T-helper 22 cell (primary cell): ENCODE results near the gene KLF1.
"Not testable (repeated sequence)": the region's sequence is repeated elsewhere in the genome, so short reads cannot be mapped to it uniquely, and the experiment has no call there.

Experiments
- DNase-seq: peaks from one replicate; pipeline ENCODE4 v3.0.0-alpha.2; 2020; ENCODE audit warnings: low read depth

The KLF1 gene

DNA sequence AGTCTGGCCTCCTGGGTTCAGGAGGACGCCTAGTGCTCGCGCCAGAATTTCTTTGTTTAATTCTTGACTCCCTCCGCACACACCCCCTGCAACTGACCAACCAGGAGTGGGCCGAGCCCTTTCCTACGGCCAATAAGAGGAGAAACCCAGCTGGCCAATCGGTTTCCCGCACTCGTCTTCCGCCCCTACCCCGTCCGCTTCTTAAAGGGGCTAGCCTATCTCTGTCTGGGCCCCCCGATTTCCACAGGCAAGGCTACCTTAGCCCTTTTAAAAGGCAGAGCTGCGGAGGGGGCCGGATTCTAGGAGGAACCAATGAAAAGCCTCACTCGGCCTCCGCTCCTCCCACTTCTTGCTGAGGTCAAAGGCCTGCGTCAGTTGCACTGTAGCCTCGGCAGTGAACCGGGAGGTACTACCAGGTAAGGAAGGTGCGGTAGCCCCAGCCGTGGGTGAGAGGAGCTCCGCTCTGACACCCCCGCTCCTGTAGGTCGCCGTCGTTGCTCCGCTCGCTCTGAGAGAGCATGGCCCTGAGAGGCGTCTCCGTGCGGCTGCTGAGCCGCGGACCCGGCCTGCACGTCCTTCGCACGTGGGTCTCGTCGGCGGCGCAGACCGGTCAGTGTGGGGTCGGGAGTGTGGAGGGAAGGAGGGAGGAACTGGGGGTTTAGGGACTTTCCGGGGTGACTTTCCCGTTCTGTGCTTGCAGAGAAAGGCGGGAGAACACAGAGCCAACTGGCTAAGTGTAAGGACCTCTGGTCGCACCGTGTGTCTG is 4.0 kb upstream of the KLF1 start, which contains the start of gene GCDH:
GCDH (plus strand) TSS at position 374 of the 766 bp plus-strand sequence; CDS start at position 519, 145 bp downstream.
- DNase-seq, result peak; percentile 96

DNA sequence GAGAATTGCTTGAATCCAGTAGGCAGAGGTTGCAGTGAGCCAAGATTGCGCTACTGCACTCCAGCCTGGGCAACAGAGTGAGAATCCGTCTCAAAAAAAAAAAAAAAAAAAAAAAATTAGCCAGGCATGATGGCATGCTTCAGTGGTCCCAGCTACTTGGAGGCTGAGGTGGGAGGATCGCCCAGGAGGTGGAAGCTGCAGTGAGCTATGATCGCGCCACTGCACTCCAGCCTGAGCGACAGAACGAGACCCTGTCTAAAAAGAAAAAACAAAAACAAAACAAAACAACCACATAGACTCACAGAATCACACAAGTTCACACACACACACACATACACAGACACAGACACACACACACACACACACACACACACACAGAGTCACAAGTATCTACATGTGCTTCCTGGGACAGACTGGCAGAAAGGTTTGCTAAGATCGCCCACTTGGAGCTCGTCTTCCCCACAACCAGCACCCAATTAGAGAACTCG is 3.3 kb upstream of the KLF1 start:
- not testable (repeated sequence) for DNase-seq

DNA sequence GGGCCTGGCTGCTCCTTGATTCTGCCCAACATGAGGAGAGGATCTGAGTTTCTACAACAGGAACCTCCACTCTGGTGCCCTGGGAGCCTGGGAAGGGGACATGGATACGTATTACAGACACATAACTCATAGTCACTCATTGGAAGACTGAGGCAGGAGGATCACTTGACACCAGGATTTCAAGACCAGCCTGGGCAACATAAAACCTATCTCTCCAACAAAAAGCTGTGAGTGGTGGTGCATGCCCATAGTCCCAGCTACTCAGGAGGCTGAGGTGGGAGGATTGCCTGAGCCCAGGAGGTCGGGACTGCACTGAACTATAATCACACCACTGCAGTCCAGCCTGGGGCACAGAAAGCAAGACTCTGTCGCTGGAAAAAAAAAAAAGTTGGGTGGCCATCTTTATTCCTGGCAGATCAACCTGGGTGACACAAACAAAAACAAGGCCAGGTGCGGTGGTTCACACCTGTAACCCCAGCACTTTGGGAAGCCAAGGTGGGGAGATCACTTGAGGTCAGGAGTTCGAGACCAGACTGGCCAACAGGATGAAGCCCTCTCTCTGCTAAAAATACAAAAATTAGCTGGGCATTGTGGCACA is 1.1 kb upstream of the KLF1 start:
- no peak for DNase-seq

DNA sequence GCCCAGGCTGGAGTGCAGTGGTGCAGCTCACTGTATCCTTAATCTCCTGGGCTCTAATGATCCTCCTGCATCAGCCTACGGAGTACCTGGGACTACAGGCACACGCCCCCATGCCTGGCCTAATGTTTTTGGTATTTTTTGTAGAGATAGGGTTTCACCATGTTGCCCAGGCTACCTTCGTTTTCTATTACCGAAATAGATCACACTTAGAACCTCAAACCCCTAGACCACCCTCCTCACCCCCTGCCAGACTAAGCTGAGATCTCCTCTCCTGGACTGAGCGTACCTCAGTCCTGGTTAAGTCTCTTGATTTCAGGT is 391 bp downstream of the KLF1 start:
- DNase-seq, result no peak

DNA sequence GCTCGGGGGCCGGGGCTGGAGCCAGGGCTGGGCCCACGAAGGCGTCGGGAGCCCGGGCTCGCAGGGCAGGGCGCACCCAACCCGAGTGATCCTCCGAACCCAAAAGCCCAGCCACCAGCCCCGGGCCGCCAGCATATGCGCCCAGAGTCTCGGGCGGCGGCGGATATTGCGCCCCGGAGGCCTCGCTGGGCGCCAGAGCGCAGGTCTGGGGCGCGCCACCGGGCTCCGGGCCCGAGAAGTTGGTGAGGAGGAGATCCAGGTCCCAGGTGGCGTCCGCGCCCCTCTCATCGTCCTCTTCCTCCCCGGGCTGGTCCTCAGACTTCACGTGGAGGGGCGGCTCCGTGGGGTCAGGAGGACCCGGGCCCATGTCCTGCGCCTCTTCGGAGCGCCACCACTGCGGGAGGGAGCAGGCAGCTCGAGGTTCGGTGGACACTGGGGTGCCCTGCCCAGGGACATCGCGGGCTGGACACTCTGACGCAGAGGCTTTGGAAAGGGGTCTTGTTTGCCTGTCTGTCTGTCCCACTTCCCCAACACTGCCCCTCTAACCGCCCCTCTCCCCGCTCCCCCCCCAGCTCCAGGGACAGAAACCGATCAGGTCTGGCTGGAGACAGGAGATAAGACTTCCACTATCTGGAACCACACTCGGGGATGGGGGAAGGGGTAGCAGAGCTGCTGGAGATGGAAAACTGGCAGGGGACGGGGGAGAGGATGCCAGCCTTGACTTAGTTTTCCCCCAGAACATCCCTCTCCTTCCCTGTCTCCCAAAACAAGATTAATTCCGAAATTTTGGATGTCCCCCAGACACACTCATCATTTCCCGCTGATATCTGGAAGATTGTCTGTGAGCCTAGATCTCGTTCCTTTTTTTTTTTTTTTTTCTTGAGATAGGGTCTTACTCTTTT is 1.0 kb downstream of the KLF1 start:
- no peak for DNase-seq

DNA sequence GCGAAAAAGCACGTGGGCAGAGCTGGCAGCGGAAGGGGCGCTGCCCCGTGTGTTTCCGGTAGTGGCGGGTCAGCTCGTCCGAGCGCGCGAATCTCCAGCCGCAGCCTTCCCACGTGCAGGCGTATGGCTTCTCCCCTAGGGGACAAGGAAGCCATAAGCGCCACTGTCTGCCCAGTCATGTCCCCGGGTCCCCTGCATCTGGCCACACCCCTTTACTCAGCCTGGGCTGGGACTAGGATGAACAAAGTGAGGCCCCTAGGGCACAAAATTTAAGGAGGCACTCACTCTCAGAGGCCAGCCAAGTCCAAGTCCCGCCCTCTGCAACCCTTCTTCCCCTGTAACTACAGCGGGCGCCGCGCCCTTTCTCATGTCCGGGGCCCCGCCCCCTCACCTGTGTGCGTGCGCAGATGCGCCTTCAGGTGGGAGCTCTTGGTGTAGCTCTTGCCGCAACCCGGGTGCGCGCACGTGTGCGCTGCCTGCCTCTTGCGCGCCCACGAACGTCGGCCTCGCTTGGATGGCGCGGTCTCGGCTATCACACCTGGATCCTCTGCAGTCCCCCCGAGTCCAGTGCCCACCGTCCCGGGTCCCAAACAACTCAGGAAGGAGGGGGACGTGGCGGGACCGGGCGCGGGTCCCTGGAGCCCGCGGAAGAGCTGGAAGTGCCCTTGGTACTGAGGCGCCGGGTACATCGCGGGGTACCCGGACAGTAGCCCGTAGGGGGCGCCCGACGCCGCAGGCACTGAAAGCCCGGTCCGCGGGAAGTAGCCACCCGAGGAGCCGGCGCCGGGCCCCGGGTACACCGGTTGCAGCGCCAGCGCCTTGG is 1.9 kb downstream of the KLF1 start:
- DNase-seq, result peak; percentile 68

DNA sequence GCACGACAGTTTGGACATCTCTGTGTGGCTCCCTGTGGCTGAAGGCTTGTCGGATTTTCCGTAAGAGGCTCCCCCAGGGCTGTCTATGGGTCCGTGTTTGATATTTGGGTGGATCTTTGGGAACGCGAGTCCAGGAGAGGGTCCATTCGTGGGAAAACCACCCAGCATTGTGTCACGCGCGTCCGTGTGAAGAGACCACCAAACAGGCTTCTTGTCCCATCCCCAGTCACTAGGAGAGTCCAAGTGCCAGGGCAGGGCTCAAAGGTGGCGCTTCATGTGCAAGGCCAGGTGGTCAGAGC is 2.4 kb downstream of the KLF1 start:
- DNase-seq, result no peak

DNA sequence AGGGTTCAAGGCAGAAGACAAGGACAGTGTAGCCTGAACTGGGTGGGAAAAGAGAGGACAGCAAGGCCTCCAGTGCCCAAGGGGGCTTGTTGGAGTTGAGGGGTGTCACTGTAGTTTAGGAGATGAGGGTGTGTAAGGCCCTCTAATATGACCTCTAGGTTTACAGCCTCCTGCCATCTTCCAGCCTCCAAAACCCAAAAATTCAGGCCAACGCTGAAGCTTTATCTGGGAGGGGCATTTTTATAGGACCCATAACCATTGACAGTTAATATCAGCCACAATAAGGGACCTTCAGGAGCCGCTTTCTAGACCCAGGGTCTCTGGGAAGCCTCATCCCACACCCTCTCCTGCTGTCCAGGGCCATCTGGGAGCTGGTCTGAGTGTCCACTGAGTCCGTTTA is 2.8 kb downstream of the KLF1 start:
- DNase-seq, result no peak

DNA sequence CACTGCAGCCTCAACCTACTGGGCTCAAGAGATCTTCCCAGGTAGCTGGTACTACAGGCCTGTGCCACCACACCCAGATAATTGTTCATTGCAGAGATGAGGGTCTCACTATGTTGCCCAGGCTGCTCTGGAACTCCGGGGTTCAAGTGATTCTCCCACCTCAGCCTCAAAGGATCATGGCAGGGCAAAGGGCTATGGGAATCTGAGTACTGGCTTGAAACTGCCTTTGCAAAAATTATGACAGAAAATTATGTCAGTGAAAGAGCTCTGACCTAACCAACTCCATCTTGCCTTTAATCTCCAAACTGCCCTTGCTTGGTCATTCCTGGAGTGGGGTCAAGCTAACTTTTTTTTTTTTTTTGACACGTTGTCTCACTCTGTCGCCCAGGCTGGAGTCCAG is 4.4 kb downstream of the KLF1 start:
- DNase-seq, result no peak

DNA sequence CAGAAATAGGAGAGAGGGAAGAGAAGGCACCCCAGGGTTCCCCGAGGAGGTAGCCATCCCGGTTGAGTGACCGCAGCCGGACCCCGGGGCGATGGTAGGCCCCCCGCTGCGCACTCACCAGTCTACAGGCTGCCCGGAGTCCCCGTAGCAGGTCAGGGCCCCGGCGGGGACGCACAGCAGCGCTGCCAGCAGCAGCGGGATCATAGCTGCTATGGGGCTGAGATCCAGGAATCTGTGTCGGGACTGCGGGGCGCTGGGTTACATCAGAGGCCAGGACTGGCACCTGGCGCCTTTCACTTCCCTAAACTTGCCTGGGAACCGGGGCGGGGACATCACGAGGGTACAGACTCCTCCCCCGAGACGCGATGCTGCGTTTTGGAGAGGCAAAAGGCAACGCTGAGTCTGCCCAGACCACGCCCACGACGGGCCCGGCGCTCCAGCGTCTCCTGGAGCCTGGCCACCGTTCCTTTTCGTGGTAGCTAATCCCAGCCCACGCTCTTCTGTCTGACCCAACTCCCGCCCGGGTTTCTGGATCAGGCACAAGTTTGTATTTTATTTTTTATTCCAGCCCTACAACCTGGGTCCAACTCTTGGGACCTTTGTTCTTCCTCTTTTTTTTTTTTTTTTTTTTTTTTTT is 5.7 kb downstream of the KLF1 start, which contains the start of gene DNASE2:
DNASE2 (minus strand) TSS at position 278 of the 637 bp plus-strand sequence; CDS start at position 204, 74 bp downstream.
- DNase-seq, result peak; percentile 79

DNA sequence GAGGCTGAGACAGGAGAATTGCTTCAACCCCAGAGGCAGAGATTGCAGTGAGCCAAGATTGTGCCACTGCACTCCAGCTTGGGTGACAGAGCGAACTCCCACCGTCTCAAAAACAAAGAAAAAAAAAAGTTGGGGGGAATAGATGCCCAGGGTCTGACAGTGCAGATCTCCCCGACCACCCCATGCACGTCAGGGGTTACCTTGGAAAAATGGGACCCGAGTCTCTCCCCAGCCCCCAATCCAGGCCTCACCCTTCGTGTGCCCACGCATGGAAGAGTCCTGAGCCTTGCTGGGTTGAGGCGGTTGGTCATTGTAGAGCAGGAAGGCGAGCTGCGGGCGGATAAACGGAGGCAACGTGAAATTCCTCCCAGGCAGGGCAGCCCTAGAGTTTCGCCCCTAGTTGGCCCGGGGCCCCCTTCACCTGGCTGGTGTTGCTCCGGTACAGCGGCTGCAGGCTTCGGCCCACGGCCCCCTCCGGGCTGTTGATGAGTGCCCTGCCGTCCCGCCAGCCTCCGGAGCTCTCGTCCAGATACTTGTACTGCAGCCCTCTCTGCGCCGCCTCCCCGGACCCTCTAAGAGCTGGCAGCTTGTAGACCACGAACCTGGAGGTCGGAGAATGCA is 6.3 kb downstream of the KLF1 start:
- no peak for DNase-seq

DNA sequence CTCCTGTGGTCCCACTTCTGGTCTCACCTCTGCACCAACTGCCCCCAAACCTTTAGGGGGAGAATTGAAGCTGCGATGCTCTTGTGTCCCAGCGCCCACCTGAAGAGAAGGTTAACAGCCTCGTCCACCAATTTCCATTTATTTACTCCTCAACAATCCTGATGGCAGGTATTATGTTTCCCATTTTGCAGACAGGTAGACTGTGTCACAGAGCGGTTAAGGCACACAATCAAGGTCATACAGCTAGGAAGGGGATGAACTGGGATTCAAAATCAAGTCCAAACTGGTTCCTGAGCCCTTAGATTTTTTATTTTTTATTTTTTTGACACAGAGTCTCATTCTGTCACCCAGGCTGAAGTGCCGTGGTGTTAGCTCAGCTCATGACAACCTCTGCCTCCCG is 11.9 kb downstream of the KLF1 start:
- no peak for DNase-seq

DNA sequence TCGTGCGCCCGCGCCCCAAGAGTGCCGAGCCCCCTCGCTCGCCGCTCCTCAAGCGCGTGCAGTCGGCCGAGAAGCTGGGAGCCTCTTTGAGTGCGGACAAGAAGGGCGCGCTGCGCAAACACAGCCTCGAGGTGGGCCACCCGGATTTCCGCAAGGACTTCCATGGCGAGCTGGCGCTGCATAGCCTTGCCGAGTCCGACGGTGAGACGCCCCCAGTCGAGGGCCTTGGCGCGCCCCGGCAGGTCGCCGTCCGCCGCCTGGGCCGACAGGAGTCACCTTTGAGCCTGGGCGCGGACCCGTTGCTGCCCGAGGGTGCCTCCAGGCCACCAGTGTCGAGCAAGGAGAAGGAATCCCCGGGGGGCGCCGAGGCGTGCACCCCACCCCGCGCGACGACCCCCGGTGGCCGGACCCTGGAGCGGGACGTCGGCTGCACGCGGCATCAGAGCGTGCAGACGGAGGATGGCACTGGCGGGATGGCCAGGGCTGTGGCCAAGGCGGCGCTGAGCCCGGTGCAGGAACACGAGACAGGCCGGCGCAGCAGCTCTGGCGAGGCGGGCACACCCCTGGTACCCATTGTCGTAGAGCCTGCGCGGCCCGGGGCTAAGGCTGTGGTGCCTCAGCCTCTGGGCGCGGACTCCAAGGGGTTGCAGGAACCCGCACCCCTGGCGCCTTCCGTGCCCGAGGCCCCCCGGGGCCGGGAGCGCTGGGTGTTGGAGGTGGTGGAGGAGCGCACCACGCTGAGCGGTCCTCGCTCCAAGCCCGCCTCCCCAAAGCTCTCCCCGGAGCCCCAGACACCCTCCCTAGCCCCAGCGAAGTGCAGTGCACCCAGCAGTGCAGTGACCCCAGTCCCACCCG is 12.9 kb downstream of the KLF1 start:
- DNase-seq, result no peak

DNA sequence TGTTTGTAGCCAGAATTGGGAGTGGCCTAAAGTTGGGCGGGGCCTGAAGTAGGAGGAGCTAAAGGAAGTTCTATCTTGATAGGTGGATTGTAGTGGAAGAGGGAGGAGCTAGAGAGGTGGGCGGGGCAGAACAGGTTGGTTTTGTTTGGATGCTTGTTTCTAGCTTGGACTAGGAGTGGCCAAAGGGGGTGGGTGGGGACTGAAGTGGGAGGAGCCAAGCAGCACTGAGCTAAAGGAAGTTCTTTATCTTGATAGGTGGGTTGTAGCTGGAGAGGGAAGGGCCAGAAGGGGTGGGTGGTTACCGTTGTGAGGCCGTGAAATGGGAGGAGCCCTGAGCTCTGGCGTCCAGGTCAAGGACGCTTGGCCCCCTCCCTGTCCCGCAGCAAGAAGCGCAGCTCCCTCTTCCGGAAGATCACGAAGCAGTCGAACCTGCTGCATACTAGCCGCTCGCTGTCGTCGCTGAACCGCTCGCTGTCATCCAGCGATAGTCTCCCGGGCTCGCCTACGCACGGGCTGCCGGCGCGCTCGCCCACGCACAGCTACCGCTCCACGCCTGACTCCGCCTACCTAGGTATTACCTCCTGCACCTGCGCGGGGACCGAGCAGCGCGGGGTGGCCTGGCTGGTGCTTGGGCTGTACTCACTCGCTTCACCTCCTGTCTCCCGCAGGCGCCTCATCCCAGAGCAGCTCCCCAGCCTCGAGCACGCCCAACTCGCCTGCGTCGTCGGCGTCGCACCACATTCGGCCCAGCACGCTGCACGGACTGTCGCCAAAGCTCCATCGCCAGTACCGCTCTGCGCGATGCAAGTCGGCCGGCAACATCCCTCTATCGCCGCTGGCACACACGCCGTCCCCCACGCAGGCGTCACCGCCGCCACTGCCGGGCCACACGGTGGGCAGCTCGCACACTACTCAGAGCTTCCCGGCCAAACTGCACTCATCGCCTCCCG is 13.8 kb downstream of the KLF1 start:
- peak; percentile 36 for DNase-seq

DNA sequence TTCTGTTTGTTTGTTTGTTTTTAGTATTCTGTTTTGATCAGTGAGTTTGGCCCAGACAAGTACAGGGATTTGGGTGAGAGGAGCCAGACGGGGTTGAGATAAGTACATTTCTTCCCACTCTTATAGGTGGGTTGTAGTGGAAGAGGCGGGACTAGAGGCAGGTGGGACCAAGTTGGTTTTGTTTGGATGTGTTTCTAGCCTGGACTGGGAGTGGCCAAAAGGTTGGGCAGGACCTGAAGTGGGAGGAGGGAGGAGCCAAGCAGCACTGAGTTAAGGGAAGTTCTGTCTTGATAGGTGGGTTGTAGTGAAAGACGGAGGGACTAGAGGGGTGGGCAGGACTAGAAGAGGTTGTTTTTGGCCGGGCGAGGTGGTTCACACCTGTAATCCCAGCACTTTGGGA is 14.7 kb downstream of the KLF1 start:
- DNase-seq, result no peak

DNA sequence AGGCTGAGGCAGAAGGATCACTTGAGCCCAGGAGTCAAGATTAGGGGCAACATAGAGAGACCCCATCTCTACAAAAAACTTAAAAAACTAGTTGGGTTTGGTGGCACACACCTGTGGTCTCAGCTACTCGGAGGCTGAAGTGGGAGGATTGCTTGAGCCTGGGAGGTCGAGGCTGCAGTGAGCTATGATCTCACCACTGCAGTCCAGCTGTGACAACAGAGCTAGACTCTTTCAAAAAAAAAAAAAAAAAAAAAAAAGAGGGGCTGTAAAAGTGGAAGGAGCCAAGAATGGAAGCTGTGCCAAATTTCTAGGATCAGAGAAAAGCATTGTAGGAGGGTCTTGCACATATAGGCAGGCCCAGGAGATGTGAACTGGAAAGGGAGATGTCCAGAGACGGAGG is 15.3 kb downstream of the KLF1 start:
- no peak for DNase-seq

DNA sequence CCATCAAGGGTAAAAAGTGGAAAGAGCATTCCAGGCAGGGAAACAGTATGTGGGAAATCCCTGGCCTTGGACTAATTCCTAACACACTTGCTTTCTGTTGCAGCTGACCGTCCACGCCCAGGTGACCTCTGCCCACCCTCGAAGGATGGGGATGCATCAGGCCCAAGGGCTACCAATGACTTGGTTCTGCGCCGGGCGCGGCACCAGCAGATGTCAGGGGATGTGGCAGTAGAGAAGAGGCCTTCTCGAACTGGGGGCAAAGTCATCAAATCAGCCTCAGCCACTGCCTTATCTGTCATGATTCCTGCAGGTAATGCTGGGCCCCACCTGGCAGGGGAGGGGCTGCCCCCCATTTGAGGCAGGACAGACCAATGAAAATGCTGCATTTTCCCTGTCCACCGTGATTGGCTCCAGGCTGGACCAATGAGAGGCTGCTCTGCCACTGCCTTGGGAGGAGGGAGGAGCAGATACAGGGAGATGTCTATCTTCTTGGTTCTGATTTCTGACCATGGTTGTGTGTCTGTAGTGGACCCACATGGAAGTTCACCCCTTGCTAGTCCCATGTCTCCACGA is 18.4 kb downstream of the KLF1 start:
- no peak for DNase-seq
